ENCODE measurements around the gene HS1BP3. TPM values are rescaled to one million over a fixed set of nuclear protein-coding genes. Genes with fewer than 3 reads are reported as not detected.

The HS1BP3 gene
- total and polyA plus RNA-seq, 8 donors: 13.8 to 105 (median 23.3) TPM

DNA sequence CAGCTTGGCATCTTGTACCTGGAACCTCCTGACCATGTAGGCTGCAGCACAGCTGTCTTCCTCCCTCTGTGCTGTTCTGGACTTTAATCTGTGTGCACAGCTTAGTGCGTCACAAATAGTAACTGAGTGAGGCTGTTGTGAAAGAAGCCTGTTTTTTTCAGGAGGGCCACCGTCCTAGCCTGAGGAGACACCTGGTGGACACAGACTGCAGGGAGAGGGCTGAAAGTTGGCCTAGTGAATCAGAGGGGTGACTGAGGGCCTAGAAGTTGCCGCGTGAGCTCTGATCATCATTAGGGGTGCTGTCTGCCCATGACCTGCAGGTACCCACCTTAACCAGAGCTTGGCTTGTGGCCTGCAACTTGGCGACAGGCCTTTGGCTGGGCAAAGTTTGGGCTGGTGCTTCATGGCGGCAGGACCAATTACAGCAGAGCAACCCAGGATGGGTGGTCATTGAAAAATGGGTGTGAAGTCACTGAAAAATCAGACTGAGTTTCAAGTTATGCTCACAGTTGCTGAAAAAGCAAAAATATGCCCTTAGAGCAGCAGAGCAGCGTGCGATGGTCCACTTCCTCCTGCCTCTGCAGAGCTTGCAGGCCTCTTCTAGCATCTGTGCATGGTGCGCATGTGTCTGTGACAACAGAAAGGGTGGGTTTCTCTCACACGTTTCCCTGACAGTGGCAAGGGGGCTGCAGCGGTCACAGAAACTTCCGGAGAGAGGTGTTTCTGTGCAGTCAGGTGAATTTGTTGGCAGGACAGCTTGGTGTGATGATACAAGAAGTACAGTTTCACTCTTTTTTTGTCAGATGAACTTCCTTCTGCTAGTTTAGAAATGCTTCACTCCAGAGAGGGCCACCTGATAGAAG lies 25.7 kb upstream of the HS1BP3 start:
- H3K9me3 ChIP-seq: no peaks in the 10 kb centered on the region
- peak in 1 of 2 donors; percentile 60 for DNase-seq
- intact Hi-C loops (cut with DNase I; ENCODE audit: low total_unique reads): no loop called here
- peaks cover 18 to 33% (median 24%) of the 10 kb centered on the region in 4 donors for H3K4me1 ChIP-seq
- H3K27me3 ChIP-seq: peaks cover 7 to 34% (median 25%) of the 10 kb centered on the region in 3 donors
- H3K27ac ChIP-seq: peak overlapping the region in 4 of 5 donors; percentile 43 to 59 (median 51)
- no peak overlapping the region for H3K4me3 ChIP-seq
- TF ChIP-seq POLR2AphosphoS5 (IDR thresholded peaks at IDR 0.05) (peak in 2 of 3 donors; percentile 27 to 51), POLR2A (IDR thresholded peaks at IDR 0.05) (no peak), EP300 (IDR thresholded peaks at IDR 0.05) (no peak)
- TF ChIP-seq, protein P1, sequence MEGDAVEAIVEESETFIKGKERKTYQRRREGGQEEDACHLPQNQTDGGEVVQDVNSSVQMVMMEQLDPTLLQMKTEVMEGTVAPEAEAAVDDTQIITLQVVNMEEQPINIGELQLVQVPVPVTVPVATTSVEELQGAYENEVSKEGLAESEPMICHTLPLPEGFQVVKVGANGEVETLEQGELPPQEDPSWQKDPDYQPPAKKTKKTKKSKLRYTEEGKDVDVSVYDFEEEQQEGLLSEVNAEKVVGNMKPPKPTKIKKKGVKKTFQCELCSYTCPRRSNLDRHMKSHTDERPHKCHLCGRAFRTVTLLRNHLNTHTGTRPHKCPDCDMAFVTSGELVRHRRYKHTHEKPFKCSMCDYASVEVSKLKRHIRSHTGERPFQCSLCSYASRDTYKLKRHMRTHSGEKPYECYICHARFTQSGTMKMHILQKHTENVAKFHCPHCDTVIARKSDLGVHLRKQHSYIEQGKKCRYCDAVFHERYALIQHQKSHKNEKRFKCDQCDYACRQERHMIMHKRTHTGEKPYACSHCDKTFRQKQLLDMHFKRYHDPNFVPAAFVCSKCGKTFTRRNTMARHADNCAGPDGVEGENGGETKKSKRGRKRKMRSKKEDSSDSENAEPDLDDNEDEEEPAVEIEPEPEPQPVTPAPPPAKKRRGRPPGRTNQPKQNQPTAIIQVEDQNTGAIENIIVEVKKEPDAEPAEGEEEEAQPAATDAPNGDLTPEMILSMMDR (IDR thresholded peaks at IDR 0.05): peak in 2 of 7 experiments; percentile 29 to 41
- peaks cover 2 to 8% (median 4%) of the 10 kb centered on the region in 4 donors for H3K36me3 ChIP-seq
- WGBS, 5 donors: 75 to 84% (median 80%) methylated on average over 12 of the region's 12 CpGs

DNA sequence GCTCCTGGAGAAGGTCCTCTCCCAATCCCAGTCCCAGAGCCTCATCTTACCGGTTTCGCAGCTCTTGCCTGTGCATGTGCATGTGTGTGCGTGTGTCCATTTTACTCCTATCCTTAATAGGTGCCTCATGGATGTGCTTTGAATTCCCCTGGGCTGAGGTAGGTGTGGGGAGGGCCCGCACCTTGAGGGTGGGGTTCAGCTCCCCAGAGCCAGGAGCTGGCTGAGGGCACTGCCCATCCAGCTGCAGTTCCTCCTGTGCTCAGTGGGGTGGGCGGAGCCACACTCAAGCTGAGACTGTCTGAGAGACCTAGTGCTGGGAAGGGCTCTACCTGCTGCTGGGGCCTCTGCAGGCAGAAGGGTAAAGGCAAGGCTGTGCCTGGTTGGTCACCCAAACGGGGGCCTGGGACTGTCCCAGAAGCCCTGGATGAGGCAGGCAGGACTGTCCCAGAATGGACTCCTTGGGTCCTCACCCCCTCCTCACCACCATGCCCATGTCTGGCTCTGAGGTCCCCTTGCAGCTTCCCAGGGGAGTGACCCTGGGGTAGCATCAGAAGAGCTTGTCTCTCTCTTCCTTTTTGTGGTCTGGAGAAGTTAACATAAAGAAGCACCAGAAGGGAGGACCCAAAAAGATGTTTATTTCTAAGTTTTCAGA lies 24.9 kb upstream of the HS1BP3 start:
- H3K27ac ChIP-seq: peak overlapping the region in 4 of 5 donors; percentile 43 to 59 (median 51)
- TF ChIP-seq, protein P1 (IDR thresholded peaks at IDR 0.05): peak in 1 of 7 experiments; percentile 20
- TF ChIP-seq POLR2AphosphoS5 (IDR thresholded peaks at IDR 0.05): no peak
- H3K4me3 ChIP-seq: no peak overlapping the region
- peak; percentile 65 to 76 for DNase-seq
- H3K9me3 ChIP-seq: peaks cover 0 to 5% (median 0%) of the 10 kb centered on the region in 4 donors
- intact Hi-C loops (cut with DNase I; ENCODE audit: low total_unique reads): no loop called here
- peaks cover 13 to 41% (median 32%) of the 10 kb centered on the region in 3 donors for H3K27me3 ChIP-seq
- H3K36me3 ChIP-seq: peaks cover 0 to under 1% (median 0%) of the 10 kb centered on the region in 4 donors
- 42 to 61% (median 53%) methylated on average over 5 to 6 of the region's 6 CpGs for WGBS, 5 donors
- peaks cover 23 to 40% (median 30%) of the 10 kb centered on the region in 4 donors for H3K4me1 ChIP-seq

DNA sequence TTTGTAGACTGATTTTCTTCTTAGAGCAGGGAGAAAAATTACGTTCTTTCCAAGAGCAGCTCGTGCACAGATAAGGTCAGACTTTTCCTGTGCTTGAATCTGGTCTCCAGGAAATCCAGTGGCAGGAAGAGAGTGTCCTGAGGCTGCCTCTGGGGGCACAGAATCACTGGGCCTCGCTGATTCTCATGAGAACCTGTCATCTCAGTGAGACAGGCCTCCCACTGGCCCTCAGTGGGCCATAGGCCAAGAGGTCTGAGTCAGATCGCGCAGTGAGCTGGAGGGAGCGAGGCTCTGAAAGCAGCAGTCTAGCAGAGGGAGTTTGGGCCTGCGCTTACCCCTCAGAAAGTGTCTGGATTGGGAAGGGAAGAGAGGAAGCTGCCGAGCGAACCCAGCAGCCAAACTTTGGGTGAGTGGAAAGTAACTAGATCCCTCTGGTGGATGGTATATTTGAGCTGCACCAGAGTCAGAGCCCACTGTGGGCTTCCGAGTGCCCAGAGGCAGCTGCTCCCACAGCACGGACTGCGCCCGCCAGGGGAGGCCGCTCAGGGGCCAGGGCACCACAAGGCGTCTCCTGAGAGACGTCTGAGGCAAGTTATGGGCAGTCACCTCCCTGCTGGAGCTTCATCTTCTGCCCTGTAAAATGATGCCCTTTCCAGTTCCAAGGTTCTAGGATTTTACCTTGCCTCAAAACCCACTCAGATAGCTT lies 24.2 kb upstream of the HS1BP3 start:
- 40 to 59% (median 50%) methylated on average over 9 to 16 of the region's 16 CpGs for WGBS, 5 donors
- intact Hi-C loops (cut with DNase I; ENCODE audit: low total_unique reads): no loop called here
- peak in 1 of 2 donors; percentile 44 for DNase-seq

More for the DNA sequence above, 24.2 kb upstream of the HS1BP3 start:
- Histone ChIP-seq H3K27ac (peak overlapping the region in 4 of 5 donors; percentile 43 to 59 (median 51)), H3K4me1 (peaks cover 29 to 47% (median 36%) of the 10 kb centered on the region in 4 donors), H3K4me3 (no peak overlapping the region), H3K27me3 (peaks cover 20 to 48% (median 39%) of the 10 kb centered on the region in 3 donors), H3K36me3 (no peaks in the 10 kb centered on the region), H3K9me3 (peaks cover 0 to 8% (median 0%) of the 10 kb centered on the region in 4 donors)
- TF ChIP-seq POLR2AphosphoS5 (IDR thresholded peaks at IDR 0.05) (no peak), POLR2A (IDR thresholded peaks at IDR 0.05) (no peak), EP300 (IDR thresholded peaks at IDR 0.05) (no peak)
- TF ChIP-seq, protein P1 (IDR thresholded peaks at IDR 0.05): no peak
